ENCODE data around the gene ZNRF1. TPM values are rescaled to one million over a fixed set of nuclear protein-coding genes. Genes with fewer than 3 reads are reported as not detected.

ZNRF1 gene
- total and polyA plus RNA-seq, 2 of the 4 experiments (the other 2 are of a cell fraction): 8.2 to 20.7 TPM

DNA sequence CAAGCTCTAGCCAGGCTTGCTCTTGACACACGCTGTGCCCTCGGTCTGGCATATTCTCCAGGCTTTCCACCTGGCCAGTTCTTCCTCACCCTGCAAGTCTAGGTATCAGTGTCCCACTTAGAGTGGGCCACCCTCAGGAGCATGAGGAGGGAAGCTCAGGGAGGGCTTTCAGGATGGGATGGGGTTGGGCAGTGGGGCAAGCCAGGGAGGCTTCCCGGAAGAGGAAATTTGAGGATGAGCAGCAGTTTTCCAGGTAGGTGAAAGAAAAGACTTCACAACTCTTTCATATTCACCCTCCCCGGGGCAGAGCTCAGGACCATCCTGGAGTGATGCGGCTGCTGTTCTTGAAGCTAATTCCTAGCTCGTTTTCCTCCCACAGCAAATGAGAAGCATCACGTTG lies 132.3 kb downstream of the ZNRF1 start:
- intact Hi-C loops (cut with micrococcal nuclease): no loop called here
- no peaks in the 10 kb centered on the region for H3K79me1 ChIP-seq (ENCODE audit: low read depth in 1 of 2, low read length in 2 of 2)
- TF ChIP-seq, protein P1, sequence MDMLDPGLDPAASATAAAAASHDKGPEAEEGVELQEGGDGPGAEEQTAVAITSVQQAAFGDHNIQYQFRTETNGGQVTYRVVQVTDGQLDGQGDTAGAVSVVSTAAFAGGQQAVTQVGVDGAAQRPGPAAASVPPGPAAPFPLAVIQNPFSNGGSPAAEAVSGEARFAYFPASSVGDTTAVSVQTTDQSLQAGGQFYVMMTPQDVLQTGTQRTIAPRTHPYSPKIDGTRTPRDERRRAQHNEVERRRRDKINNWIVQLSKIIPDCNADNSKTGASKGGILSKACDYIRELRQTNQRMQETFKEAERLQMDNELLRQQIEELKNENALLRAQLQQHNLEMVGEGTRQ (IDR thresholded peaks at IDR 0.05; ENCODE audit: low read depth, low read length): no peak
- TF ChIP-seq, protein P2, sequence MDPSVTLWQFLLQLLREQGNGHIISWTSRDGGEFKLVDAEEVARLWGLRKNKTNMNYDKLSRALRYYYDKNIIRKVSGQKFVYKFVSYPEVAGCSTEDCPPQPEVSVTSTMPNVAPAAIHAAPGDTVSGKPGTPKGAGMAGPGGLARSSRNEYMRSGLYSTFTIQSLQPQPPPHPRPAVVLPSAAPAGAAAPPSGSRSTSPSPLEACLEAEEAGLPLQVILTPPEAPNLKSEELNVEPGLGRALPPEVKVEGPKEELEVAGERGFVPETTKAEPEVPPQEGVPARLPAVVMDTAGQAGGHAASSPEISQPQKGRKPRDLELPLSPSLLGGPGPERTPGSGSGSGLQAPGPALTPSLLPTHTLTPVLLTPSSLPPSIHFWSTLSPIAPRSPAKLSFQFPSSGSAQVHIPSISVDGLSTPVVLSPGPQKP (IDR thresholded peaks at IDR 0.05; ENCODE audit: borderline replicate concordance, low read depth, low read length): no peak
- no peak for TF ChIP-seq NFE2L2 (IDR thresholded peaks at IDR 0.05; ENCODE audit: low read depth, low read length)
- TF ChIP-seq RCOR1 (IDR thresholded peaks at IDR 0.05; ENCODE audit: insufficient replicate concordance, low read length): no peak
- TF ChIP-seq RFX5 (IDR thresholded peaks at IDR 0.05; ENCODE audit: low read depth, low read length): no peak
- no peak overlapping the region for H3K4ac ChIP-seq (ENCODE audit: low read depth, low read length)
- no peak for ATAC-seq (ENCODE audit: low read depth)
- H2AFZ ChIP-seq (replicated peaks; ENCODE audit: low read length, poor library complexity): no peak overlapping the region
- H2BK15ac ChIP-seq (ENCODE audit: low read depth, low read length): no peak overlapping the region
- H3K36me3 ChIP-seq (ENCODE audit: control insufficient read depth, insufficient read depth, low read length): no peaks in the 10 kb centered on the region
- H3K14ac ChIP-seq (replicated peaks; ENCODE audit: low read depth, low read length): no peak overlapping the region
- H3K4me2 ChIP-seq (ENCODE audit: low read depth, low read length): no peak overlapping the region
- H4K8ac ChIP-seq (ENCODE audit: low read depth in 2 of 2, low read length in 2 of 2): no peak overlapping the region
- no peaks in the 10 kb centered on the region for H3K4me1 ChIP-seq (ENCODE audit: control insufficient read depth, insufficient read depth, low read length)
- H2BK5ac ChIP-seq (ENCODE audit: low read depth, low read length, poor library complexity, severe bottlenecking): no peak overlapping the region
- no peak overlapping the region for H4K5ac ChIP-seq (ENCODE audit: low read depth, low read length)
- H2BK20ac ChIP-seq (ENCODE audit: low read depth, low read length): no peak overlapping the region
- POLR2A ChIA-PET (ENCODE audit: unreplicated experiment): no interaction called here
- H3K4me3 ChIP-seq (ENCODE audit: insufficient read depth, low read depth, low read length): no peak overlapping the region
- H3K56ac ChIP-seq (ENCODE audit: extremely low read depth, insufficient read depth, low read length): no peak overlapping the region
- dilution Hi-C loops (cut with HindIII; ENCODE audit: low sequenced_read_pairs, unreplicated experiment): no loop called here
- H4K20me1 ChIP-seq (ENCODE audit: insufficient read depth, low read length): no peaks in the 10 kb centered on the region
- WGBS, 2 experiments (ENCODE audit: extremely low coverage in 2 of 2, insufficient read length in 1 of 2): 38% methylated on average over 4 of the region's 7 CpGs; no CpG with 5 or more reads in 1 of the 2 experiments
- in situ Hi-C loops (cut with MboI; ENCODE audit: low sequenced_read_pairs): no loop called here
- peak overlapping the region; percentile 44 for H2AK9ac ChIP-seq (replicated peaks; ENCODE audit: low read depth, low read length, poor library complexity)
- H3K9me3 ChIP-seq (ENCODE audit: control insufficient read depth, insufficient read depth, low read length): peaks cover 4% of the 10 kb centered on the region; the same call in 1 of the 2 replicates
- no peak overlapping the region for H3K27ac ChIP-seq (ENCODE audit: insufficient read depth, low read length)
- H3K9me1 ChIP-seq (ENCODE audit: insufficient read depth, low read length): no peaks in the 10 kb centered on the region
- no peak overlapping the region for H3K18ac ChIP-seq (ENCODE audit: low read depth, low read length)
- peaks cover 3% of the 10 kb centered on the region for H3K27me3 ChIP-seq (ENCODE audit: control insufficient read depth, insufficient read depth, low read length)
- BruUV-seq (replicated peaks): no TSS peak
- H2AK5ac ChIP-seq (ENCODE audit: low read depth, low read length): no peak overlapping the region
- CTCF ChIA-PET: interaction anchor here (1.7 kb wide), 1 partner anchor 20 kb away, joined by 4 read pairs; no protein-coding TSS in a partner anchor
- no peak overlapping the region for H4K91ac ChIP-seq (ENCODE audit: insufficient read depth, low read depth, low read length)
- H2BK120ac ChIP-seq (ENCODE audit: low read depth, low read length): no peak overlapping the region
- DNase-seq: no peak
- no peak overlapping the region for H3K9ac ChIP-seq (ENCODE audit: low read depth, low read length)
- H3K23ac ChIP-seq (ENCODE audit: low read depth, low read length): no peak overlapping the region
